ENCODE measurements around the gene CEBPZ.

GRCh38 chr2:37246205-37246604, 14.8 kb upstream of the CEBPZ start:
- TF ChIP-seq EGR1 (IDR thresholded peaks at IDR 0.05; ENCODE audit: low read depth), result no peak
- no peak for TF ChIP-seq EZH2 (IDR thresholded peaks at IDR 0.05)
- no peak for TF ChIP-seq CTCF (IDR thresholded peaks at IDR 0.05 in 2 of 3, conservative IDR thresholded peaks at IDR 0.05 in 1 of 3; ENCODE audit: borderline replicate concordance in 1 of 3, insufficient read depth in 1 of 3, low read depth in 2 of 3, low read length in 2 of 3)
- TF ChIP-seq SP1 (IDR thresholded peaks at IDR 0.05; ENCODE audit: low read depth), result no peak
- no peak for TF ChIP-seq POLR2A (IDR thresholded peaks at IDR 0.05; ENCODE audit: borderline replicate concordance, extremely low read depth, insufficient read depth, insufficient read length)
- no peak for TF ChIP-seq YY1 (IDR thresholded peaks at IDR 0.05; ENCODE audit: extremely low read depth, insufficient replicate concordance, low read depth, low read length)
- no peak for TF ChIP-seq SIN3A (IDR thresholded peaks at IDR 0.05; ENCODE audit: low read depth)
- no peak for TF ChIP-seq ZBTB33 (IDR thresholded peaks at IDR 0.05; ENCODE audit: extremely low read depth, insufficient replicate concordance, low read length)
- TF ChIP-seq POLR2AphosphoS5 (IDR thresholded peaks at IDR 0.05; ENCODE audit: low read depth, low read length), result no peak
- TF ChIP-seq REST (IDR thresholded peaks at IDR 0.05; ENCODE audit: low read depth), result no peak
- no peak for TF ChIP-seq MAX (IDR thresholded peaks at IDR 0.05)
- TF ChIP-seq TCF7L2 (IDR thresholded peaks at IDR 0.05; ENCODE audit: borderline replicate concordance, extremely low read depth, insufficient read depth, insufficient read length), result no peak
